Activated naive CD4-positive, alpha-beta T cell treated with anti-CD3 and anti-CD28 coated beads, Interleukin-2, amount 10 ng/mL, durations not matched to agents 7 days and 5 days (primary cell): ENCODE results near the gene CAMTA1.
A peak's percentile ranks its signal among the peaks of the same experiment; 100 is the strongest.

Experiments
- CTCF ChIA-PET: fragments of 350-600 bp; sonication (Branson Sonifier 250); formaldehyde crosslinking; loops from one replicate; lab custom pipeline; 2021; ENCODE audit warnings: antibody characterized with exemption; lab: Charles Lee
- DNase-seq: peaks from one replicate; pipeline ENCODE4 v3.0.0-alpha.2; 2020
- H3K27ac Mint-ChIP-seq: one replicate; pipeline ENCODE4 v1.8.0; 2021; ENCODE audit warnings: mild to moderate bottlenecking, moderate library complexity, mixed read lengths
- H3K27me3 Mint-ChIP-seq: one replicate; pipeline ENCODE4 v1.8.0; 2021; ENCODE audit warnings: mild to moderate bottlenecking, mixed read lengths
- H3K36me3 Mint-ChIP-seq: one replicate; pipeline ENCODE4 v1.8.0; 2021; ENCODE audit warnings: mixed read lengths
- H3K4me1 Mint-ChIP-seq: one replicate; pipeline ENCODE4 v1.8.0; 2021; ENCODE audit warnings: mixed read lengths
- H3K4me3 Mint-ChIP-seq: one replicate; pipeline ENCODE4 v1.8.0; 2021; ENCODE audit warnings: mild to moderate bottlenecking, moderate library complexity, mixed read lengths
- H3K9me3 Mint-ChIP-seq: one replicate; pipeline ENCODE4 v1.8.0; 2021; ENCODE audit warnings: mixed read lengths

CAMTA1 gene

DNA sequence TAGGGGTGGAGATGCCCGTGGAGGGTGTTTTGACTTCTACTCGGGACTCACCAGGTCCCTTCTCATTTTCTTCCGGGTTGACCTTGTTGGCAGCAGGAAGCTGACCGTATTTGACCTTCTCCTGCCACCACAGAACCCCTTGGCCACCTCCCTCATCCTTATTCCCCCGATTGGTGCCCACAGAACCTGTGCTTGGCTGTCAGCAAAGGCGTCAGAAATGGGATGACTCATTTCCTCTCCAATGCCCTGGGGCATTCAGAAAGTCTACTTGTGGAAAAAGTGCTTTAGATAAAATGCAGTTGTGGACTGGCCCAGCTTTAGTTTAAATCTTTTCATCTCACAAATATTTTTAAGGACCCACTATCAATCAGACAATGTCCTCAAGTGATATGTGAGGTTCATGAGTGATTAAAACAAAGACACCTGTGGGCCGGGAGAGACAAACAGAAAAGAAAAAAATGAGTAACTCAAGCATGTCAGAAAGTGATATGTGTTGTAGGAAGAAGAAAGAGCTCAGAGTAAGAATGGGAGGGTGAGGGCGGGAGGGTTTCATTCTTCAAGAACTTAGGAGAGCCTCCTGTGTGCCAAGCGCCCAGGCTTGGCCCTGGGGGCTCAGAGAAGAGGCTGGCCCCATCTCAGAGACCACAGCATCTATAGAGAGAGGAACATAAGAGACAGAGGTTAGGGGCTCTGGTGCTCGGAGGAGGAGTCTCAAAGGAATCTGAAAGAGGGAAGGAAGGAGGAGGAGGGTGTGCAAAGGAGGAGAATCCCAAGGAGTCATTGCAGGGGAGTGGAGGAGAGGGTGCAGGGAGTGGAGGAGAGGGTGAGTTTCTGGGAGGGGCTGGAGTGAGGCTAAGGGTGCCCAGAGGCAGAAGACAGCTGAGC is 764.3 kb downstream of the CAMTA1 start:
- no peak overlapping the region for H3K4me3 Mint-ChIP-seq
- no peaks in the 10 kb centered on the region for H3K9me3 Mint-ChIP-seq
- no peaks in the 10 kb centered on the region for H3K36me3 Mint-ChIP-seq
- CTCF ChIA-PET, result interaction anchor here (0.7 kb wide), 1 partner anchor 359 kb away, joined by 3 read pairs; no protein-coding TSS in a partner anchor
- H3K4me1 Mint-ChIP-seq, result peaks cover 9% of the 10 kb centered on the region
- peak; percentile 37 for DNase-seq
- H3K27ac Mint-ChIP-seq, result peak overlapping the region; percentile 58
- H3K27me3 Mint-ChIP-seq, result no peaks in the 10 kb centered on the region

- Mint-ChIP-seq H3K4me1 (peaks cover 9% of the 10 kb centered on the region), H3K27me3 (peaks cover 8% of the 10 kb centered on the region), H3K4me3 (no peak overlapping the region), H3K27ac (no peak overlapping the region), H3K9me3 (no peaks in the 10 kb centered on the region), H3K36me3 (no peaks in the 10 kb centered on the region)
- CTCF ChIA-PET, result no interaction called here
- no peak for DNase-seq
These were observed 765.1 kb downstream of the CAMTA1 start for GRCh38 chr1:7550261-7550865.

DNA sequence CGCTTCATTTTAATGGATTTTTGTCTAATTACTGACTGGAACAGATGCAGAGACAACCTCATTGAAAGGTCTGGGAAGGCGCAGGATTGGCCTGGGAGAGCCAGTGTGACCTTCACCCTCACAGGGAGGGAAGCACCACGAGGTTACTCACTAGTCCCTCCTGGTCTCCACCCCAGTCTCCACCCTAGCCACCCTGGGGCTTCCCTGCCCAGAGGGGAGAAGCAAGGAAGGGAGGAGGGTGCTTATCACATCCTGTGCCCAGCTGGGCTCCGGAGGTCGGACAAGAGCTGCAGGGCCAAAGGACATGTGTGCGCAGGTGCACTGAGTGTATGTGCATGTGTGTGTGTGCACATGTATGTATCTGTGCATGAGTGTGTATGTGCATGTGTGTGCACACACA is 765.7 kb downstream of the CAMTA1 start:
- CTCF ChIA-PET, result no interaction called here
- H3K36me3 Mint-ChIP-seq, result no peaks in the 10 kb centered on the region
- H3K4me1 Mint-ChIP-seq, result peaks cover 9% of the 10 kb centered on the region
- no peak for DNase-seq
- H3K4me3 Mint-ChIP-seq, result no peak overlapping the region
- H3K27me3 Mint-ChIP-seq, result peaks cover 14% of the 10 kb centered on the region
- H3K9me3 Mint-ChIP-seq, result no peaks in the 10 kb centered on the region
- H3K27ac Mint-ChIP-seq, result no peak overlapping the region

DNA sequence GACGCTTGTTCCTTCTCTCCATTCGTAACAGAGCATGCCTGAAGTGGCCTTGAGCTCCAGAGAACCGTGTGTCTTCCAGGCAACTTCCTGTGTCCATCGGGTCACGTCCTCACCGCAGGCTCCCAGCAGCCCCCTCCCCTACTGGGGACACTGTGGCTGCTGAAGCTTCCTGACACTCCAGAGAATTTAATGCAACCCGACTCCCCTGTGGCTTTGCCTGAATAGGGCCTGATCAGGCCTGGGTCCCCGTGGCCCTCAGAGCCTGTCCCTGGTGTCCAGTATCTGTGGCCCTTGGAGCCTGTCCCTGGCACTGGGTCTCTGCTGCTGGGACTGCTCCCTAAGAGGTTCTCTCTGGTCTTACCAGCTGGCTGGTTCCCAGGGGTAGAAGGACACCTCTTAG is 766.2 kb downstream of the CAMTA1 start:
- no peak overlapping the region for H3K4me3 Mint-ChIP-seq
- H3K36me3 Mint-ChIP-seq, result no peaks in the 10 kb centered on the region
- H3K27me3 Mint-ChIP-seq, result peaks cover 17% of the 10 kb centered on the region
- no peaks in the 10 kb centered on the region for H3K9me3 Mint-ChIP-seq
- peaks cover 9% of the 10 kb centered on the region for H3K4me1 Mint-ChIP-seq
- no peak overlapping the region for H3K27ac Mint-ChIP-seq
- CTCF ChIA-PET, result no interaction called here
- DNase-seq, result no peak

DNA sequence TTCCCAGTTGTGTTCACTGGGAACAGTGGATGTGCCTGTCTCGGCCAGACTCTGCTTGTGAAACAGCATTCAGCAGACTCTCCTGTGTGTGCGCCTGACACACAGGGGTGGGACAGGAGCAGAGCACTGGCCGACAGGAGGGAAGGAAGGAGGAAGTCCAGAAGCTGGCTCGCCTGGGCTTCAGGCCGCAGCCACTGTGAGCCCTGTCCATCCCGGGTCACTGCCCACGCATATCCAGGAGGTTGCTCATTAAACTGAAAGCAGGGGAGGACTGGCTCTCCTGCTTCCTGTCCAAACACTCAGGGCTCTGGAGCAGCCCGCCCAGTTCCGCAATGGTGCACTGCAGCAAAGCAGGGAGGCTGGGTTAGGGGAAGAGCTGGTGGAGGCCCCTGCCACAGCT is 767.1 kb downstream of the CAMTA1 start:
- Mint-ChIP-seq H3K27me3 (peaks cover 20% of the 10 kb centered on the region), H3K9me3 (no peaks in the 10 kb centered on the region), H3K27ac (no peak overlapping the region), H3K36me3 (no peaks in the 10 kb centered on the region), H3K4me3 (no peak overlapping the region), H3K4me1 (peaks cover 9% of the 10 kb centered on the region)
- CTCF ChIA-PET, result no interaction called here
- no peak for DNase-seq

DNA sequence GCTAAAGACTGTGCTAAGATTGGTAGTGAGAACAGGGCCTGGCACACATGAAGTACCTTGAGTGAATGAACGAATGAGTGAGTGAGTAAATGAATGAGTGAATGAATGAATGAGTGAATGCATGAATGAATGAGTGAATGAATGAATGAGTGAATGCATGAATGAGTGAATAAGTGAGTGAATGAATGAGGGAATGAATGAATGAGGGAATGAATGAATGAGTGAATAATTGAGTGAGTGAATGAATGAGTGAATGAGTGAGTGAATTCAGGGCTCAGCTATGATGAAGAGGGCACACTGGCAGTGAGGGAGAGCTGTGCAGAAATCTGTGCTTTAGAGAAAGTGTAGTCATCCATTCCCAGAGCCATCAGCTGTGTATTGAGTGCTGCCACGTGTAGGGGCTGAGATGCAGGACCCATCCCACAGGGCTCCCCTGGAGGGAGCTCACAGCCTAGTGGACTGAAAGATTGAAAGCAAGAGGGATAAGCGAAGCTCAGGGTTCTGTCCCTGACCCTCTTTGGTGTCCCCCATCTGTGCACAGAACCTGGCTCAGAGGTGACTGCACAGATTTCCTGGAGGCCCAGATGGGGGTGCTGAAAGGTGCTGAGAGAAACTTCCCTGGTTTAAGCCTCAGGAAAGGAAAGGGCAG is 767.9 kb downstream of the CAMTA1 start:
- no peak for DNase-seq
- H3K27ac Mint-ChIP-seq, result no peak overlapping the region
- peaks cover 20% of the 10 kb centered on the region for H3K27me3 Mint-ChIP-seq
- H3K9me3 Mint-ChIP-seq, result no peaks in the 10 kb centered on the region
- no peak overlapping the region for H3K4me3 Mint-ChIP-seq
- no peaks in the 10 kb centered on the region for H3K36me3 Mint-ChIP-seq
- CTCF ChIA-PET, result no interaction called here
- peaks cover 9% of the 10 kb centered on the region for H3K4me1 Mint-ChIP-seq

- no peak for DNase-seq
- CTCF ChIA-PET, result interaction anchor here (1.2 kb wide), 1 partner anchor 8 kb away, joined by 3 read pairs; no protein-coding TSS in a partner anchor
- Mint-ChIP-seq H3K27me3 (peaks cover 20% of the 10 kb centered on the region), H3K4me3 (no peak overlapping the region), H3K27ac (no peak overlapping the region), H3K36me3 (no peaks in the 10 kb centered on the region), H3K9me3 (no peaks in the 10 kb centered on the region), H3K4me1 (peaks cover 4% of the 10 kb centered on the region)
These were observed 769.4 kb downstream of the CAMTA1 start for GRCh38 chr1:7554385-7555235.

DNA sequence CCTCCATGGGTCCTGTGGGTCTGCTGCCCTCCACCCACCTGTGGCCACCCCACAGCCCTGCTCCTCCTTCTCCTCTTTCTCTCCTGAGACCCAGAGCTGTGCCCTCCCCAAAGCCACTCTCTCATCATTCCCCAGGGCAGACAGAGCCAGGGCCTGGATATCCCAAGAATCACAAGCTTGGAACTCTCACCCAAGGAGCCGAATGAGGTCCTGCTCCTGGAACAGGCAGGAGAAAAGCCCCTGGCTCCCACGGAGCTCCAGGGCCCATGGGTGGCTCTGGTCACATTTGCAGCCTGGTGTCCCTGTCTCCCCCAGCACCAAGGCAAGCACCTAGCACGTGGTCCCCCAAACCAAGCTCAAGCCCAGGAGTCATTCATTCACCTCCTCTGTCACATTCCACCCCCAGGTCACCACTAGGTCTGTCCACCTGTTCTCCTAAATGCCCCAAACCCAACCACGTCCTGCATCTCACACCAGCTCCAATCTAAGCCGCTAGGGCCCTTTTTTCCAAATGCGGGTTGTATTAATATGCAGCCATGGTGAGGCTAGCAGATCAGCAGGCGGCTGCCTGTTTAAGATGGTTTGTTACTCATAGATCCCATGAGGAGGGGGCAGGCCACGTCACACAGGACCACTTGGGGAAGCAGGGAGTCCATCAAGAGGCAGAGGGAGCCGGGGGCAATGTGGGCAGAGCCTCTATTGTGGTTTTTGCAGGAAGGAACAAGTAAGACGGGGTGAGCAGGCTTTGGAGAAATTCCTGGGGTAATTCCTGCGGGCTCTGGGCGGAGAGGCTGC is 770.3 kb downstream of the CAMTA1 start:
- Mint-ChIP-seq H3K27ac (no peak overlapping the region), H3K9me3 (no peaks in the 10 kb centered on the region), H3K36me3 (no peaks in the 10 kb centered on the region), H3K4me3 (no peak overlapping the region), H3K27me3 (peaks cover 20% of the 10 kb centered on the region), H3K4me1 (no peaks in the 10 kb centered on the region)
- no peak for DNase-seq
- CTCF ChIA-PET, result interaction anchor here (0.6 kb wide), 1 partner anchor 237 kb away, joined by 4 read pairs; no protein-coding TSS in a partner anchor

DNA sequence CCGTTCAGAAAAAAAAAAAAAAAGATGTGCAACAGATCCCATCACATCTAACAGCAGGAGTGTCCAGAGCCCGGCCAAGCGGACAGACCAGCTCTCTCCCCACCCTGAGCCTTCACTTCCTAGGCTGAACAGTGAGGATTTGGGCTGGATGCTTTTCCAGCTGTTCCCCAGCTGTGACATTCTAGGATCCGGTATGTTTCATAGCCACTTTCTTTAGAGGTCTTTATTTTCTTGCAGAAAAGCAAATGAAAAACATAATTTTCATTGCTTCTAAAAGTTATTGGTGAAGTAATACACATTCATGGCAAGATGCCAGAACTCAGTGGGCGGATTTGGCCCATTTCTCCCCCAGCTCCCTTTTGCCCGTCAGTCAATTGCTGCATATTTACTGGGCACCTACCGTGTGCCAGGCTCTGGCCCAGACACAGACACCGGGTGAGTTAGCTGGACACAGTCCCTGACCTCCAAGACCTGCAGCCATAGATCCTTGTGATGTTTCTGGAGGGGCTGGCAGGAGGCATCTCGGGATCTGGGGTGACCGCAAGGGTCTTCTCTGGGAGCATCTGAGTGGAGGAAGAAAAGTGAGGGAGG is 772.1 kb downstream of the CAMTA1 start:
- Mint-ChIP-seq H3K27me3 (peaks cover 20% of the 10 kb centered on the region), H3K4me3 (no peak overlapping the region), H3K27ac (no peak overlapping the region), H3K4me1 (no peaks in the 10 kb centered on the region), H3K36me3 (no peaks in the 10 kb centered on the region), H3K9me3 (no peaks in the 10 kb centered on the region)
- CTCF ChIA-PET, result no interaction called here
- no peak for DNase-seq

DNA sequence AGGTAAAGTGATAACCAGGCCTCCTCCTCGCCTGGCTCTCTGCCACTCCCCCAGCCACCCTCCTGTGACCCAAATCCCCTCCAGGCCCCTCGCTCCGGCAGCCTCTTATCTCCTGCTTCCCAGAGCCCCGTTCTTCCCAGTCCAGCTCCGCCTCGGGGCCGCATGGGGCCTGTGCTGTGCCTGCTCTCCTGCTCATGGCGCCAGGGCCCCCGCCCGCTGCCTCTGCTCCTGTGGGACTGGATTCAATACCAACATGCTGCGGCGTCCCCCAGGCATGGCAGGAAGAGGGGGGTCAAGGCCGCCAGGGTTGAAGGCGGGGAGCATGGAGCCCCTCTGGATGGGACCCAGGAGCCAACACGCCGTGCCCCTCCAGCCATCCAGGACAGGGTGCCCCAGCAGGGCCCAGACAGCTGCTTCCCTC is 772.8 kb downstream of the CAMTA1 start:
- no peak overlapping the region for H3K27ac Mint-ChIP-seq
- H3K4me1 Mint-ChIP-seq, result no peaks in the 10 kb centered on the region
- H3K9me3 Mint-ChIP-seq, result no peaks in the 10 kb centered on the region
- CTCF ChIA-PET, result no interaction called here
- H3K27me3 Mint-ChIP-seq, result peaks cover 20% of the 10 kb centered on the region
- H3K4me3 Mint-ChIP-seq, result no peak overlapping the region
- DNase-seq, result no peak
- no peaks in the 10 kb centered on the region for H3K36me3 Mint-ChIP-seq

GRCh38 chr1:7558481-7558880 is 773.2 kb downstream of the CAMTA1 start:
- DNase-seq, result no peak
- no peaks in the 10 kb centered on the region for H3K36me3 Mint-ChIP-seq
- H3K9me3 Mint-ChIP-seq, result no peaks in the 10 kb centered on the region
- H3K4me1 Mint-ChIP-seq, result no peaks in the 10 kb centered on the region
- H3K27ac Mint-ChIP-seq, result no peak overlapping the region
- H3K27me3 Mint-ChIP-seq, result peaks cover 20% of the 10 kb centered on the region
- CTCF ChIA-PET, result no interaction called here
- H3K4me3 Mint-ChIP-seq, result no peak overlapping the region

GRCh38 chr1:7558921-7559869 is 773.9 kb downstream of the CAMTA1 start:
- Mint-ChIP-seq H3K36me3 (no peaks in the 10 kb centered on the region), H3K4me3 (no peak overlapping the region), H3K27ac (no peak overlapping the region), H3K9me3 (no peaks in the 10 kb centered on the region), H3K4me1 (no peaks in the 10 kb centered on the region), H3K27me3 (peaks cover 20% of the 10 kb centered on the region)
- DNase-seq, result no peak
- CTCF ChIA-PET, result no interaction called here
